Measurements from ENCODE around the gene IL16.

IL16 gene

GRCh38 chr15:81256916-81257315, 60.2 kb downstream of the IL16 start:
- DNase-seq (ENCODE audit: low spot score): peak; percentile 57

GRCh38 chr15:81257435-81257834, 60.8 kb downstream of the IL16 start:
- DNase-seq (ENCODE audit: low spot score): no peak

- no peak for DNase-seq (ENCODE audit: low spot score)
Observed at GRCh38 chr15:81258455-81258854, 61.8 kb downstream of the IL16 start.

- DNase-seq (ENCODE audit: low spot score): no peak
Observed at GRCh38 chr15:81259760-81260298, 63.1 kb downstream of the IL16 start.

- DNase-seq (ENCODE audit: low spot score): no peak
Observed at GRCh38 chr15:81261172-81261811, 64.6 kb downstream of the IL16 start.

- DNase-seq (ENCODE audit: low spot score): no peak
Observed at GRCh38 chr15:81263477-81263876, 66.8 kb downstream of the IL16 start.

GRCh38 chr15:81264072-81264857, 67.6 kb downstream of the IL16 start:
- no peak for DNase-seq (ENCODE audit: low spot score)

- no peak for DNase-seq (ENCODE audit: low spot score)
Observed at GRCh38 chr15:81265256-81265943, 68.7 kb downstream of the IL16 start.

- peak; percentile 79 for DNase-seq (ENCODE audit: low spot score)
Observed at GRCh38 chr15:81265944-81266775, 69.5 kb downstream of the IL16 start.

GRCh38 chr15:81268340-81268739, 71.7 kb downstream of the IL16 start:
- DNase-seq (ENCODE audit: low spot score): no peak

- no peak for DNase-seq (ENCODE audit: low spot score)
Observed at GRCh38 chr15:81268881-81269601, 72.4 kb downstream of the IL16 start.

- DNase-seq (ENCODE audit: low spot score): no peak
Observed at GRCh38 chr15:81270188-81270587, 73.5 kb downstream of the IL16 start.

- no peak for DNase-seq (ENCODE audit: low spot score)
Observed at GRCh38 chr15:81270781-81271491, 74.3 kb downstream of the IL16 start.

GRCh38 chr15:81271761-81272644, 75.3 kb downstream of the IL16 start:
- DNase-seq (ENCODE audit: low spot score): no peak

- DNase-seq (ENCODE audit: low spot score): no peak
Observed at GRCh38 chr15:81273200-81273599, 76.5 kb downstream of the IL16 start.

- no peak for DNase-seq (ENCODE audit: low spot score)
Observed at GRCh38 chr15:81273855-81274254, 77.2 kb downstream of the IL16 start.

GRCh38 chr15:81274255-81274654, 77.6 kb downstream of the IL16 start:
- DNase-seq (ENCODE audit: low spot score): no peak

- DNase-seq (ENCODE audit: low spot score): peak; percentile 64
Observed at GRCh38 chr15:81274931-81275707, 78.4 kb downstream of the IL16 start.
